Ishikawa (cell line): Measurements from ENCODE around the gene TMEM106A.
"Not testable (repeated sequence)": the region's sequence is repeated elsewhere in the genome, so short reads cannot be mapped to it uniquely, and the experiment has no call there.

Experiments used
- CEBPB ChIP-seq: IDR thresholded peaks from 2 replicates; pipeline ENCODE4 v1.6.1; 2012
- CREB1 ChIP-seq: IDR thresholded peaks from 2 replicates; pipeline ENCODE4 v1.6.1; 2012; ENCODE audit warnings: low read depth
- EGR1 ChIP-seq: IDR thresholded peaks from 2 replicates; pipeline ENCODE4 v1.6.1; 2012
- EP300 ChIP-seq: IDR thresholded peaks from 2 replicates; pipeline ENCODE4 v1.6.1; 2012; ENCODE audit warnings: borderline replicate concordance
- FOXM1 ChIP-seq: IDR thresholded peaks from 2 replicates; pipeline ENCODE4 v1.6.1; 2012; ENCODE audit warnings: low read depth, borderline replicate concordance
- MAX ChIP-seq: IDR thresholded peaks from 2 replicates; pipeline ENCODE4 v1.6.1; 2012
- NFIC ChIP-seq: IDR thresholded peaks from 2 replicates; pipeline ENCODE4 v1.6.1; 2012
- RAD21 ChIP-seq: IDR thresholded peaks from 2 replicates; pipeline ENCODE4 v1.6.1; 2012; ENCODE audit warnings: low read depth
- REST ChIP-seq: IDR thresholded peaks from 2 replicates; pipeline ENCODE4 v1.6.1; 2012; ENCODE audit warnings: low read depth, mild to moderate bottlenecking
- TAF1 ChIP-seq: IDR thresholded peaks from 2 replicates; pipeline ENCODE4 v1.6.1; 2012; ENCODE audit warnings: low read depth, mild to moderate bottlenecking
- TCF12 ChIP-seq: IDR thresholded peaks from 2 replicates; pipeline ENCODE4 v1.6.1; 2012; ENCODE audit warnings: low read depth
- TEAD4 ChIP-seq: IDR thresholded peaks from 2 replicates; pipeline ENCODE4 v1.6.1; 2012
- USF1 ChIP-seq: IDR thresholded peaks from 2 replicates; pipeline ENCODE4 v1.6.1; 2012
- YY1 ChIP-seq: IDR thresholded peaks from 2 replicates; pipeline ENCODE4 v1.6.1; 2012; ENCODE audit warnings: low read depth
- ZBTB7A ChIP-seq: IDR thresholded peaks from 2 replicates; pipeline ENCODE4 v1.6.1; 2012; ENCODE audit warnings: low read depth

Gene TMEM106A

GRCh38 chr17:43224146-43224705 is 12.6 kb downstream of the TMEM106A start:
- TF ChIP-seq EGR1 = no peak
- no peak for TF ChIP-seq NFIC
- TF ChIP-seq TEAD4 = no peak
- TF ChIP-seq REST = no peak
- no peak for TF ChIP-seq YY1

GRCh38 chr17:43226393-43226792 is 14.7 kb downstream of the TMEM106A start:
- TF ChIP-seq NFIC (no peak), FOXM1 (no peak), CREB1 (no peak), YY1 (no peak), MAX (no peak), CEBPB (no peak), TAF1 (no peak), EP300 (no peak), TCF12 (no peak), RAD21 (no peak), EGR1 (no peak), REST (no peak), TEAD4 (no peak), USF1 (no peak), ZBTB7A (no peak)

- TF ChIP-seq TCF12, NFIC, TAF1: not testable (repeated sequence)
Observed at GRCh38 chr17:43228020-43228782, 16.5 kb downstream of the TMEM106A start, which contains the start of gene CCDC200. Gene CCDC200, minus strand, starts transcription at chr17:43228623. Its CDS starts 69 bp downstream, at chr17:43228554.

GRCh38 chr17:43231205-43232020 is 19.7 kb downstream of the TMEM106A start:
- 0 out of 2 replicates have a peak, but pooled peaks have one; percentile 17 for TF ChIP-seq ZBTB7A

- TF ChIP-seq ZBTB7A = 0 out of 2 replicates have a peak, but pooled peaks have one; percentile 40
Observed at GRCh38 chr17:43232021-43232699, 20.5 kb downstream of the TMEM106A start.

GRCh38 chr17:43233877-43234276 is 22.2 kb downstream of the TMEM106A start, which contains the start of gene RNU2-1:
Gene RNU2-1, minus strand, starts transcription at chr17:43233977.
- not testable (repeated sequence) for TF ChIP-seq ZBTB7A, TAF1, EGR1
